Hippocampal formation (tissue), 2 donors: ENCODE results near the gene CROCC2.

Experiments
- DNase-seq, 2 donors: peaks; one replicate each; lab custom pipeline; 2025; lab: John Stamatoyannopoulos, UW

Gene CROCC2

GRCh38 chr2:240891492-240892340 is 14.4 kb upstream of the CROCC2 start:
- no peak for DNase-seq

GRCh38 chr2:240892356-240892755 is 13.8 kb upstream of the CROCC2 start:
- DNase-seq, result no peak

GRCh38 chr2:240892925-240893324 is 13.2 kb upstream of the CROCC2 start:
- no peak for DNase-seq

GRCh38 chr2:240893363-240893844 is 12.7 kb upstream of the CROCC2 start:
- no peak for DNase-seq

- no peak for DNase-seq
Measured at GRCh38 chr2:240894006-240894405, 12.1 kb upstream of the CROCC2 start.

GRCh38 chr2:240894836-240895558 is 11.1 kb upstream of the CROCC2 start:
- no peak for DNase-seq

GRCh38 chr2:240895656-240896388 is 10.3 kb upstream of the CROCC2 start, which contains the start of gene MAB21L4:
Gene MAB21L4 (minus strand): TSS chr2:240896156. CDS start chr2:240895997, 159 bp downstream.
- no peak for DNase-seq

- no peak for DNase-seq
Measured at GRCh38 chr2:240896394-240896793, 9.7 kb upstream of the CROCC2 start.

GRCh38 chr2:240896871-240897692 is 9.1 kb upstream of the CROCC2 start:
- no peak for DNase-seq

- DNase-seq, result no peak
Measured at GRCh38 chr2:240898108-240898730, 7.9 kb upstream of the CROCC2 start.

- peak in 1 of 2 donors; percentile 22 for DNase-seq
Measured at GRCh38 chr2:240898731-240899467, 7.2 kb upstream of the CROCC2 start.

- no peak for DNase-seq
Measured at GRCh38 chr2:240899468-240899865, 6.7 kb upstream of the CROCC2 start.

GRCh38 chr2:240900141-240900860 is 5.8 kb upstream of the CROCC2 start:
- no peak for DNase-seq

- no peak for DNase-seq
Measured at GRCh38 chr2:240901986-240902614, 4.0 kb upstream of the CROCC2 start.

GRCh38 chr2:240902615-240903041 is 3.5 kb upstream of the CROCC2 start:
- DNase-seq, result no peak

- DNase-seq, result no peak
Measured at GRCh38 chr2:240903191-240904060, 2.7 kb upstream of the CROCC2 start.

GRCh38 chr2:240904216-240905175 is 1.6 kb upstream of the CROCC2 start:
- DNase-seq, result no peak
